ENCODE results near the gene PRAME. TPM values are rescaled to one million over a fixed set of nuclear protein-coding genes. Genes with fewer than 3 reads are reported as not detected.

Gene PRAME
- total RNA-seq, 1 donor from 2014 or later, result 1.9 TPM

GRCh38 chr22:22574361-22574760 is 15.3 kb upstream of the PRAME start:
- Mint-ChIP-seq H3K4me3 (ENCODE audit: unreplicated experiment) (no peak overlapping the region), H3K4me1 (ENCODE audit: low read depth, unreplicated experiment) (no peaks in the 10 kb centered on the region), H3K9me3 (ENCODE audit: unreplicated experiment) (no peaks in the 10 kb centered on the region), H3K27ac (ENCODE audit: unreplicated experiment) (no peak overlapping the region), H3K27me3 (ENCODE audit: unreplicated experiment) (peaks cover 3% of the 10 kb centered on the region), H3K36me3 (ENCODE audit: unreplicated experiment) (no peaks in the 10 kb centered on the region)
- no peak for DNase-seq
- TF ChIP-seq CTCF (IDR thresholded peaks at IDR 0.05; ENCODE audit: partially characterized antibody, unreplicated experiment), result no peak

GRCh38 chr22:22573047-22573889 is 14.2 kb upstream of the PRAME start:
- no peak for DNase-seq
- H3K27ac Mint-ChIP-seq (ENCODE audit: unreplicated experiment), result no peak overlapping the region
- TF ChIP-seq CTCF (IDR thresholded peaks at IDR 0.05; ENCODE audit: partially characterized antibody, unreplicated experiment), result no peak
- no peaks in the 10 kb centered on the region for H3K9me3 Mint-ChIP-seq (ENCODE audit: unreplicated experiment)
- no peaks in the 10 kb centered on the region for H3K36me3 Mint-ChIP-seq (ENCODE audit: unreplicated experiment)
- H3K4me1 Mint-ChIP-seq (ENCODE audit: low read depth, unreplicated experiment), result no peaks in the 10 kb centered on the region
- H3K4me3 Mint-ChIP-seq (ENCODE audit: unreplicated experiment), result no peak overlapping the region
- peaks cover 3% of the 10 kb centered on the region for H3K27me3 Mint-ChIP-seq (ENCODE audit: unreplicated experiment)

DNA sequence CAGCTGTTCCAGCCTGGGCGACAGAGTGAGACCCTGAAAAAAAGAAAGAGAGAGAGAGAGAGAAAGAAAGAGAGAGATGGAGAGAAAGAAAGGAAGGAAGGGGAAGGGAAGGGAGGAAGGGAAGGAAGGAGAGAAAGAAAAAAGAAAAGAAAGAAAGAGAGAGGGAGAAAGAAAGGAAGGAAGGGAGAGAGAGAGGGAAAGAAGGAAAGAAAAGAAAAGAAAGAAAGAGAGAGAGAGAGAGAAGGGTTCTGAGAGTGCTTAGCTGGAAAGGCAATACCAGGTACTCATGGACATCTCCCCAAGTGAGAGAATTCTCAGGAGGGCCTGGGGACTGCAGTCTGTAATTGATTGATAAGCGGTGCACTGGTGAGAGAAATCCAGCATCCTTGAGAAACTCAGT is 12.8 kb upstream of the PRAME start:
- Mint-ChIP-seq H3K36me3 (ENCODE audit: unreplicated experiment) (no peaks in the 10 kb centered on the region), H3K4me3 (ENCODE audit: unreplicated experiment) (no peak overlapping the region), H3K27me3 (ENCODE audit: unreplicated experiment) (peaks cover 3% of the 10 kb centered on the region), H3K27ac (ENCODE audit: unreplicated experiment) (no peak overlapping the region), H3K9me3 (ENCODE audit: unreplicated experiment) (no peaks in the 10 kb centered on the region), H3K4me1 (ENCODE audit: low read depth, unreplicated experiment) (no peaks in the 10 kb centered on the region)
- DNase-seq, result no peak
- TF ChIP-seq CTCF (IDR thresholded peaks at IDR 0.05; ENCODE audit: partially characterized antibody, unreplicated experiment), result no peak

DNA sequence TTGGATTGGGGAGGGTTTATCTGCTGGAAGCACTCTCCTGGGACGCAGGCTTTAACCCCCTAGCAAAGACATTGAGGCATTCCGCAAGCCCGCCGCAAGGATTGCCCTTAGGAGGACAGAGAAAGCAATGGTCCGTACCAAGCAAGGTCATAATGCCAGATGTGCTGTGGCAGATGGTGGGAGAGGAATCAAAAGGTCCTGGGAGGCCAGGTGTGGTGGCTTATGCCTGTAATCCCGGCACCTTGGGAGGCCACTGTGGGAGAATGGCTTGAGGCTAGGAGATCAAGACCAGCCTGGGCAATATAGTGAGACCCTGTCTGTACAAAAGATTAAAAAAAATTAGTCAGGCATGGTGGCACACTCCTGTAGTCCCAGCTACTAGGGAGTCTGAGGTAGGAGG is 12.4 kb upstream of the PRAME start:
- DNase-seq, result no peak
- Mint-ChIP-seq H3K36me3 (ENCODE audit: unreplicated experiment) (no peaks in the 10 kb centered on the region), H3K27me3 (ENCODE audit: unreplicated experiment) (peaks cover 3% of the 10 kb centered on the region), H3K27ac (ENCODE audit: unreplicated experiment) (no peak overlapping the region), H3K4me1 (ENCODE audit: low read depth, unreplicated experiment) (no peaks in the 10 kb centered on the region), H3K9me3 (ENCODE audit: unreplicated experiment) (no peaks in the 10 kb centered on the region), H3K4me3 (ENCODE audit: unreplicated experiment) (no peak overlapping the region)
- TF ChIP-seq CTCF (IDR thresholded peaks at IDR 0.05; ENCODE audit: partially characterized antibody, unreplicated experiment), result no peak

GRCh38 chr22:22569218-22569617 is 10.2 kb upstream of the PRAME start:
- Mint-ChIP-seq H3K9me3 (ENCODE audit: unreplicated experiment) (no peaks in the 10 kb centered on the region), H3K4me1 (ENCODE audit: low read depth, unreplicated experiment) (no peaks in the 10 kb centered on the region), H3K27ac (ENCODE audit: unreplicated experiment) (no peak overlapping the region), H3K27me3 (ENCODE audit: unreplicated experiment) (peaks cover 1% of the 10 kb centered on the region), H3K36me3 (ENCODE audit: unreplicated experiment) (peaks cover 7% of the 10 kb centered on the region), H3K4me3 (ENCODE audit: unreplicated experiment) (no peak overlapping the region)
- TF ChIP-seq CTCF (IDR thresholded peaks at IDR 0.05; ENCODE audit: partially characterized antibody, unreplicated experiment), result no peak
- no peak for DNase-seq
